HepG2 (cell line): ENCODE results near the gene SRC. TPM values are rescaled to one million over a fixed set of nuclear protein-coding genes. Genes with fewer than 3 reads are reported as not detected.

Experiments used
- ADNP ChIP-seq: sonication (generic); formaldehyde crosslinking; IDR thresholded peaks from 2 replicates; pipeline ENCODE4 v1.4.0; 2020; ENCODE audit warnings: missing genetic modification reagents
- HNF4G ChIP-seq, 2 experiments: sonication (generic) in 1 of 2; formaldehyde crosslinking in 1 of 2; IDR thresholded peaks; 2 replicates each; pipeline versions ENCODE4 v1.4.0 to v1.6.1; 2011 to 2020; ENCODE audit warnings: borderline replicate concordance in 2 of 2, low read depth in 2 of 2, mild to moderate bottlenecking in 2 of 2, low read length in 1 of 2, missing genetic modification reagents in 1 of 2, moderate library complexity in 1 of 2
- MAFF ChIP-seq: IDR thresholded peaks from 2 replicates; pipeline ENCODE4 v1.6.1; 2011; ENCODE audit warnings: low read depth, low read length, improper control_type of control experiment
- MAFK ChIP-seq, 2 experiments: IDR thresholded peaks in 1 of 2; conservative IDR thresholded peaks in 1 of 2; 2 replicates each; pipeline ENCODE4 v1.6.1; 2011; ENCODE audit warnings: improper control_type of control experiment in 2 of 2, low read length in 2 of 2
- NFE2 ChIP-seq: sonication (generic); formaldehyde crosslinking; IDR thresholded peaks from 2 replicates; pipeline ENCODE4 v1.4.0; 2020; ENCODE audit warnings: missing genetic modification reagents
- PHF8 ChIP-seq: sonication (generic); formaldehyde crosslinking; IDR thresholded peaks from 2 replicates; pipeline ENCODE4 v1.5.0; 2020; ENCODE audit warnings: missing genetic modification reagents
- PLSCR1 ChIP-seq: sonication (generic); formaldehyde crosslinking; IDR thresholded peaks from 2 replicates; pipeline ENCODE4 v1.5.0; 2020; ENCODE audit warnings: missing genetic modification reagents, mild to moderate bottlenecking, borderline replicate concordance
- RARA ChIP-seq: IDR thresholded peaks from 2 replicates; pipeline ENCODE4 v1.6.1; 2016; ENCODE audit warnings: missing genetic modification reagents, missing compliant biosample characterization
- RFX3 ChIP-seq: IDR thresholded peaks from 2 replicates; pipeline ENCODE4 v1.6.1; 2016; ENCODE audit warnings: missing biosample characterization, missing genetic modification reagents
- SP2 ChIP-seq: sonication (generic); formaldehyde crosslinking; IDR thresholded peaks from 2 replicates; pipeline ENCODE4 v1.5.1; 2020; ENCODE audit warnings: mild to moderate bottlenecking, missing genetic modification reagents
- TAF15 ChIP-seq: fragments of 200-400 bp; formaldehyde crosslinking; IDR thresholded peaks from one replicate; pipeline ENCODE4 v1.6.1; 2018; ENCODE audit warnings: mild to moderate bottlenecking, low read depth, low read length; ENCODE audit not compliant: poor library complexity, severe bottlenecking
- ZFP82 ChIP-seq: sonication (generic); formaldehyde crosslinking; IDR thresholded peaks from 2 replicates; pipeline ENCODE4 v1.5.1; 2020; ENCODE audit warnings: mild to moderate bottlenecking, missing genetic modification reagents, borderline replicate concordance
- ZFYVE20 ChIP-seq: sonication (generic); formaldehyde crosslinking; IDR thresholded peaks from 2 replicates; pipeline ENCODE4 v1.8.0; 2023; ENCODE audit warnings: low read depth, mild to moderate bottlenecking, moderate library complexity, missing genetic modification reagents, borderline replicate concordance
- ZMYM3 ChIP-seq: sonication (generic); formaldehyde crosslinking; IDR thresholded peaks from 2 replicates; pipeline ENCODE4 v1.5.1; 2020; ENCODE audit warnings: mild to moderate bottlenecking, missing genetic modification reagents
- ZNF629 ChIP-seq: sonication (generic); formaldehyde crosslinking; conservative IDR thresholded peaks from 2 replicates; pipeline ENCODE4 v1.5.0; 2020; ENCODE audit warnings: missing genetic modification reagents
- polyA plus RNA-seq, 8 experiments: library from polyadenylated mRNA; depleted of rRNA in 3 of 8; stranded (reverse) in 7 of 8; unstranded in 1 of 8; fragments of >200 nt; fragmentation: Illumina TruSeq in 4 of 8; extraction: Trizol in 4 of 8; gene quantifications; 2 replicates each; pipeline versions ENCODE4 v1.2.1 to v1.2.3, GENCODE V29; 2011 to 2016; ENCODE audit warnings: low read depth in 4 of 8, missing spikeins in 1 of 8, mixed read lengths in 1 of 8; ENCODE audit not compliant: insufficient read depth in 1 of 8
- total RNA-seq, 5 experiments: library from RNA; depleted of rRNA; stranded (reverse); fragments of >200 nt; fragmentation: Illumina TruSeq; extraction: Trizol; gene quantifications; 2 replicates each; pipeline ENCODE4 v1.2.3, GENCODE V29; 2016; ENCODE audit warnings: low read depth in 1 of 5
- TF ChIP-seq, protein P1 (sequence below): sonication (generic); formaldehyde crosslinking; IDR thresholded peaks from 2 replicates; pipeline ENCODE4 v1.5.1; 2020; ENCODE audit warnings: mild to moderate bottlenecking, missing genetic modification reagents, moderate library complexity

Gene SRC
- total and polyA plus RNA-seq, 2 of the 13 experiments (the other 11 are each of a cell fraction or from before 2014, with no cell fraction given), result 54.7 to 192 TPM

DNA sequence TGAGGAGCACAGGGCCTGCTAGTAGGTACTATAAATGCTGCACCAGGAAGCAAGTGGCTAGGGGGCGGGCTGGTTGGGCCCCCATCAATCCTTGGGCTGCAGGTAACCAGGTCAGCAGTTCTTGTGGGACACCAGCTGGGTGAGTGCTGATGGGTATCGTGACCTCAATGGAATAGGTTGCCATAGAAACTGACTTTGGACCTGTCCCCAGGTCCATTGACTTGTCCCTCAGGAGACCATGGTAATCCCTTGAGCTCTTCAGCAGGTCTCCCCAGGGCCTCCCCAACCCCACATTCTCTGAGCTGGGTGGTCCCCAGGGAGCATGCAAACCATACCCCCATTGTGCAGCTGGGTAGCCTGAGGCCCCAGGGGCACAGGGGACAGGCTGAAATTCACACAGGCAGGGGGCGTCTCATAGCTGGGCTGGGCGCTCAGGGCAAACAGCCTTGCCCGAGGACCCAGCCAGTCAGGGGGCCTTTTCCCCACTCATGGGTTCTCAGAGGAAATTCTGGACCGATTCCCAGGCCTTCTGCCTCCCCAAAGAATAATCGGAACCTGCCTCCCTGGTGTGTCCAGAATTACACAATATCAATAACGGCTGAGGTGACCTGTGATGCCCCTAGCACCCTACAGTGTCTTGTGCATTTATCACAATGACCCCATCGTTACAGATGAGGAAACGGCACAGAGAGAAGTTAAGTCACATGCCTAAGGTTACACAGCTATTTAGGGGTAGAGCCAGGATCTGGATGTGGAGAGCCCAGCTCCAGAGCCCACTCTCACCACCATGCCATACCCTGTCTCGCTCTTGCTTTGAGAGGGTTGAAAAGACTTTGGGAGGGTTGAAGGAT is 35.9 kb downstream of the SRC start (continued):
- TF ChIP-seq ZFYVE20, result no peak
- TF ChIP-seq ZMYM3 (CRISPR knock-in tag), result peak; percentile 97
- TF ChIP-seq TAF15, result no peak
- TF ChIP-seq, protein P1, sequence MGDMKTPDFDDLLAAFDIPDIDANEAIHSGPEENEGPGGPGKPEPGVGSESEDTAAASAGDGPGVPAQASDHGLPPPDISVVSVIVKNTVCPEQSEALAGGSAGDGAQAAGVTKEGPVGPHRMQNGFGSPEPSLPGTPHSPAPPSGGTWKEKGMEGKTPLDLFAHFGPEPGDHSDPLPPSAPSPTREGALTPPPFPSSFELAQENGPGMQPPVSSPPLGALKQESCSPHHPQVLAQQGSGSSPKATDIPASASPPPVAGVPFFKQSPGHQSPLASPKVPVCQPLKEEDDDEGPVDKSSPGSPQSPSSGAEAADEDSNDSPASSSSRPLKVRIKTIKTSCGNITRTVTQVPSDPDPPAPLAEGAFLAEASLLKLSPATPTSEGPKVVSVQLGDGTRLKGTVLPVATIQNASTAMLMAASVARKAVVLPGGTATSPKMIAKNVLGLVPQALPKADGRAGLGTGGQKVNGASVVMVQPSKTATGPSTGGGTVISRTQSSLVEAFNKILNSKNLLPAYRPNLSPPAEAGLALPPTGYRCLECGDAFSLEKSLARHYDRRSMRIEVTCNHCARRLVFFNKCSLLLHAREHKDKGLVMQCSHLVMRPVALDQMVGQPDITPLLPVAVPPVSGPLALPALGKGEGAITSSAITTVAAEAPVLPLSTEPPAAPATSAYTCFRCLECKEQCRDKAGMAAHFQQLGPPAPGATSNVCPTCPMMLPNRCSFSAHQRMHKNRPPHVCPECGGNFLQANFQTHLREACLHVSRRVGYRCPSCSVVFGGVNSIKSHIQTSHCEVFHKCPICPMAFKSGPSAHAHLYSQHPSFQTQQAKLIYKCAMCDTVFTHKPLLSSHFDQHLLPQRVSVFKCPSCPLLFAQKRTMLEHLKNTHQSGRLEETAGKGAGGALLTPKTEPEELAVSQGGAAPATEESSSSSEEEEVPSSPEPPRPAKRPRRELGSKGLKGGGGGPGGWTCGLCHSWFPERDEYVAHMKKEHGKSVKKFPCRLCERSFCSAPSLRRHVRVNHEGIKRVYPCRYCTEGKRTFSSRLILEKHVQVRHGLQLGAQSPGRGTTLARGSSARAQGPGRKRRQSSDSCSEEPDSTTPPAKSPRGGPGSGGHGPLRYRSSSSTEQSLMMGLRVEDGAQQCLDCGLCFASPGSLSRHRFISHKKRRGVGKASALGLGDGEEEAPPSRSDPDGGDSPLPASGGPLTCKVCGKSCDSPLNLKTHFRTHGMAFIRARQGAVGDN (CRISPR knock-in tag), result peak; percentile 21; the same call in 1 of the 2 replicates
- peak; percentile 44 to 50 for TF ChIP-seq MAFK (conservative IDR thresholded peaks at IDR 0.05 in 1 of 2, IDR thresholded peaks at IDR 0.05 in 1 of 2; ENCODE audit: low read length in 2 of 2)
- TF ChIP-seq ZNF629 (CRISPR knock-in tag), result peak; percentile 99
- peak; percentile 14; the same call in 1 of the 2 replicates for TF ChIP-seq RARA
- TF ChIP-seq RFX3 (CRISPR knock-in tag), result peak; percentile 69
- no peak for TF ChIP-seq ZFP82 (CRISPR knock-in tag)
- peak; percentile 66 for TF ChIP-seq HNF4G (IDR thresholded peaks at IDR 0.05; ENCODE audit: borderline replicate concordance, low read depth, low read length)
- TF ChIP-seq HNF4G (CRISPR knock-in tag; IDR thresholded peaks at IDR 0.05; ENCODE audit: borderline replicate concordance, low read depth), result no peak
- no peak for TF ChIP-seq NFE2
- 0 out of 2 replicates have a peak, but pooled peaks have one; percentile 20 for TF ChIP-seq PLSCR1 (CRISPR knock-in tag)
- TF ChIP-seq SP2 (CRISPR knock-in tag), result no peak
- peak; percentile 57; the same call in 1 of the 2 replicates for TF ChIP-seq MAFF
- TF ChIP-seq PHF8 (CRISPR knock-in tag), result 0 out of 2 replicates have a peak, but pooled peaks have one; percentile 26
- peak; percentile 85; the same call in 1 of the 2 replicates for TF ChIP-seq ADNP (CRISPR knock-in tag)
